NCI-H1092 treated with DMSO at 0.1 percent for 48 hours (cell line): ENCODE measurements around the gene STAT1.
"Not testable (repeated sequence)": the region's sequence is repeated elsewhere in the genome, so short reads cannot be mapped to it uniquely, and the experiment has no call there.

Experiments
- DNase-seq: peaks from one replicate; lab custom pipeline; 2025; lab: John Stamatoyannopoulos, UW

The STAT1 gene

GRCh38 chr2:191006997-191007783 lies 6.8 kb downstream of the STAT1 start:
- DNase-seq: no peak

DNA sequence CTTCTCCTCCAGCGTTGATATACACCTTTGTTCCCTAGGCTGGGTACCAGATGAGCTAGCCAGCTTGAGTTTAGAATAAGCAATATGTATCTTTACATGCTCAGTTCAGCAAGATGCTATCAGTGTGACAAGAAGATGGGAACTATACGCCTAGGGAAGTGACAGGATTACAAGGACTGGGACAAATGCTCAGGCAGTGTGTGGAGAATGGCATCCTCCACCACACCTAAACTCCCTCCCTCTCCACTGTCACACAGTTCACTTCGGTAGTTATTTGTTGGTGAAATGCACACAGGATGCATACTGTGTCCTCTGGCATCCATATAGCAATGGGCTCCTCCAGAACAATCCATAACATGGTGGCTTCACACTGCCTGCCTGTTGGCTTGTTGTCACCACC lies 7.7 kb downstream of the STAT1 start:
- DNase-seq: no peak

- no peak for DNase-seq
Measured at GRCh38 chr2:191003405-191004309, 10.3 kb downstream of the STAT1 start.

GRCh38 chr2:191001624-191002023 lies 12.3 kb downstream of the STAT1 start:
- DNase-seq: no peak

DNA sequence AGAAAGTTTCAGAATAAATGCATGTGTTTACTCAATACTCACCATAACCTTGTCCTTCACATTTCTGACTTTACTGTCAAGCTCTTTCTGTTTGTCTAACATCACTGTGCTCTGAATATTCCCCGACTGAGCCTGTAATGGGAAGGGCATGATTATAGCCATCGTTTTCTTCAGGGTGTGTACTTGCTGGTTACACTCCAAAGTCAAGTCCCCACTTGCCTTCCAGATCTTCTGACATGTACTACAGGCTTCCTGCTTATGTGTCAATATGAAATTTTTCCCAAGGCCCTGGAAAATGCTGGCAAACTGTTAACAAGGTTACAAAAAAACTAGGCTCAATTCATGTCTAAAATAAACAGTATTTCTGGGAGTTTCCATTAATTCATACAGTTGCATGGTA lies 12.9 kb downstream of the STAT1 start:
- no peak for DNase-seq

DNA sequence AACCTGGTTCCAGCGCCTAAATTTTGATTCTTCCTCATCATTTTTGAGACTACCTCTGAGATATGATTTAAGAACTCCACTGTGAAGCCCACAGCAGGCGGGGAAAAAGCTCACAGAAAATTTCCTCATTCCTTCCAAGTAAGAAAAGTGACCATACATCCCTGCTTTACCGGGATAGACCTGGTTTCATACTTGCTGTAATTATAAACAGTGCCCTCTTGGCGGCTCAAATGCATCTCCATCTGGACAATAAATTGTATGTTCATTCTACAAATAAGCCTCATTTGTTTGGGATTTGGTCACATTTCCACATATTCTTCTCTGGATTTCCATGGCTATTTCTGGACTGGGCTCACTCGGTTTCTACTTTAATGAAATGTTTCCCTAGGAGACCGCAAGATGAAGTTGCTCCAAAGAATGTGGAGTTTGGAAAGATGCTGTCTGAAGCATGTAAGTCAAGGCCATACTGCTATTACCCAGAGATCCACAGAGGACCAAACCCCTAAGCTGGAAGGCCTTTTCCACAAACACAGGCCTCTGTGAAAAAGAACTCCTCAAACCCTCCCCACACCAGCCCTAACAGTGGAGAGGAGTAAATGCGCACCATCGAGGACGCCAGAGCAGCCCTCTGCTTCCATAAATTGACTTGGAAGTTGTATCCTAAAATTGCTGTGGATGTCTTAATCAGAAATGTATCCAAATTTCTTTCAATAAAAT lies 13.9 kb downstream of the STAT1 start:
- no peak for DNase-seq

- DNase-seq: no peak
Measured at GRCh38 chr2:190999058-190999457, 14.9 kb downstream of the STAT1 start.

DNA sequence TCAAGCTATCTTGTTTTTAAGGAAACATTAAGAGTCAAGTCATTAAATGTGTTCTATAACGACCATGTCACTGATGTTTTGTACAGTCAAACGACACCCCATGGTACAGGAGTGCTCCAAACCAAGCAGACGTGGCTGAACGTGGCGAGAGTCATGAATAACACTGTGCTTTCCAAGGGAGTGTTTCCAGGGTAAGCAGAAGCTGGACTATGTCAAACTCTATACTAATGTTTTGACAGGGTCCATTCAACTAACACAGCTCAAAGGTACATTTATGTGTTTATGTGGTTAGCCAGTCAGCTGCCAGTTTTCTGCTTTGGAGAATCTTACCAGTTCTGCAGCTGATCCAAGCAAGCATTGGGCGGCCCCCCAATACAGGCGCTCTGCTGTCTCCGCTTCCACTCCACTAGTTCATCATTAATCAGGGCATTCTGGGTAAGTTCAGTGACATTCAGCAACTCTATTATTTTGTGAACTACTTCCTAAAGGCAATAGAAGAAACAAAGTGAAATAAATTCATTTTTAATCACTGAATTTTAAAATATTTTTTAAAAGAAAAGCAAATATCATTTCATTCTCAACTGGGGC lies 16.4 kb downstream of the STAT1 start:
- no peak for DNase-seq

DNA sequence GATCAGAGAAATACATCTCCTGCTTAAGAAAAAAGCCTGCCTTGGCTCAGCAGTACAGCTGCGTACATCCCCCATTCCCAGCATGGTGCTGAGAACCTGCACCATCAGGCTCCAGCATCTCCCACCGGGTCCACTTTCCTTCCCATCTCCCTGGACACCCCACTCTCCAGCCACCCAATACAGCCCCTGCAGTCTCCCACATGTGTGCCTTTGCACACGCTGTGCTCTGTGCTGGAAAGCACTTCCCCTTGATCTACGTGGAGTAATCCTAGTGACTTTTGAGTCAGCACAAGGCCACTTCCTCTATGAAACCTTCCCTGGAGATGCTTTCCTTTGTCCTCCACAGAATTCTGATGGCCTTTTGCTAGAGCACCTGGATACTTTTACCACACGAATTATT lies 17.0 kb downstream of the STAT1 start:
- DNase-seq: no peak

- DNase-seq: no peak
Measured at GRCh38 chr2:190996338-190996946, 17.5 kb downstream of the STAT1 start.

DNA sequence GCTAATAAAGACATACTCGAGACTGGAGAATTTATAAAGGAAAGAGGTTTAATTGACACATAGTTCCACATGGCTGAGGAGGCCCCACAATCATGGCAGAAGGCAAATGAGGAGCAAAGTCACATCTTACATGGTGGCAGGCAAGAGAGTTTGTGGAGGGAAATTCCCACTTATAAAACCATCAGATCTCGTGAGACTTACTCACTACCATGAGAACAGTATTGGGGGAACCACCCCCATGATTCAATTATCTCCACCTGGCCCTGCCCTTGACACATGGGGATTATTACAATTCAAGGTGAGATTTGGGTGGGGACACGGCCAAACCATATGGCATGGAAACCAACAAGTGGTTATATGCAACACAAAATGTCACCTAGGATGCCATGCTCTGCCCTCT lies 18.7 kb downstream of the STAT1 start:
- DNase-seq: not testable (repeated sequence)

- DNase-seq: no peak
Measured at GRCh38 chr2:190994148-190994547, 19.8 kb downstream of the STAT1 start.

DNA sequence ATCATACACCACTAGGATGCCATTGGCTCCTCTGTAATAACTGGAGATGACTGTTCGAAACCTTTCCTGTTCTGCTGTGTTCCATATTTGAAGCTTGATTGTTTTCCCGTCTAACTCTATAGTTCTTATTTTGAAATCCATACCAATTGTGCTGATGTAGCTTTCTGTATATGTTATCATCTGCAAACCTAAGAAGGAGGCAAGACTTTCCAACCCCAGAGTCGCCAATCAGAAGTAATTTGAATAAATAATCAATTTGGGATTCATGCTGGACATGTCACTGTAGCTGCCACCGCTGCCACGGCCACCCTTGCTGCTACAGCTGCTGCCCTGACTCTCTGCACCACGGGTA lies 20.7 kb downstream of the STAT1 start:
- no peak for DNase-seq

GRCh38 chr2:190990132-190990531 lies 23.8 kb downstream of the STAT1 start:
- DNase-seq: no peak

DNA sequence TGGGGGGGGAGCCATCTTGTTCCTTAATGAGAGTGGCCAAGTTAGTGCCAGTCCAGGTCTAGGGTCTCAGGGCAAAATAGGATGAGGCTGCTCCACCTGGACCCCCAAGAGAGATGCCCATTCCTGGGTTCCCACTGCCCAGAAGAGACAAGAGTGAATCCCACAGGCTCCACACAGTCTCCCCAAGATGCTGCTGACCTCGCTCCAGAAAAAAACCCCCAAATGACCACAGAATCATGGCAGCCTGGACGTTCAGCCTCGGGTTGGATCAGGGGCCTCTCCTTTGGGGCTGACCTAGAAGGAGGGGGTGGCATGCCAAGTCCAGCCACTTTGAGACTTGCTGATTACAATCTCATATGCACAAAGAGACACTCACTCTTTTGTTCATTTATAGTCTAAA lies 25.1 kb downstream of the STAT1 start:
- no peak for DNase-seq

DNA sequence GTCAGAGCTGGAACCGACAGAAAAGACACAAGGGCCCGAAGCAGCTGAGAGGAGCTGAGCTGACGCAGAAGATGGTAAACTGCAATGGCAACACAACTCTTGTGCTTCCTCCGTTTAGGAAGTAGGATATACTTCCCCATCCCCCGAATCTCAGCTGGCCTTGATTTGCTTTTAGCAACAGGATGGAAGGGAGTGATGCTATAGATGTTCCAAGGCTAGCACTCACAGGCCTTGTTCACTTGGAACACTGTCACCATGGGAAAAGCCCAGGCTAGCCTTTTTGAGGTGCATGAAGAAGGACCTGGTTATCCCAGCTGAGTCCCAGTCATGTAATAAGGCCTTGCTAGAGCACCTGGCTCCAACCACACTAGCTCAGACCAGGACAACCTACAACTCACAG lies 26.0 kb downstream of the STAT1 start:
- DNase-seq: no peak

DNA sequence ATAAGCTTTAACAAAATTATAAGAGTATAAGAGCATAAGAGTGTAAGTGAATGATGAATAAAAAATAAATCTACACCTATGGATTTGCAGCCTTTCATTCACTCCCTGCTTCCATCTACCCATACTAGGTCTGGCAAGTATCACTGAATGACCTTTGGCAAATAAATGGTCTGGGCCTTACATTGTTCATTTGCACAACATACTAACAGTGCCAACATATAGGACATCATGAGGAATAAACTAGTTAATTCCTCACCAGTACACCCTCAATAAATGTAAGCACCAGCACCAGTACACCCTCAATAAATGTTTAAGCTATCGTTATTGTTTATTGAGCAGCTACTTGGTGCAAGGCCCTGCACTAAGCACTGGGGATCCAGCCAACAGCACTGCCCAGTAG lies 26.9 kb downstream of the STAT1 start:
- DNase-seq: no peak

DNA sequence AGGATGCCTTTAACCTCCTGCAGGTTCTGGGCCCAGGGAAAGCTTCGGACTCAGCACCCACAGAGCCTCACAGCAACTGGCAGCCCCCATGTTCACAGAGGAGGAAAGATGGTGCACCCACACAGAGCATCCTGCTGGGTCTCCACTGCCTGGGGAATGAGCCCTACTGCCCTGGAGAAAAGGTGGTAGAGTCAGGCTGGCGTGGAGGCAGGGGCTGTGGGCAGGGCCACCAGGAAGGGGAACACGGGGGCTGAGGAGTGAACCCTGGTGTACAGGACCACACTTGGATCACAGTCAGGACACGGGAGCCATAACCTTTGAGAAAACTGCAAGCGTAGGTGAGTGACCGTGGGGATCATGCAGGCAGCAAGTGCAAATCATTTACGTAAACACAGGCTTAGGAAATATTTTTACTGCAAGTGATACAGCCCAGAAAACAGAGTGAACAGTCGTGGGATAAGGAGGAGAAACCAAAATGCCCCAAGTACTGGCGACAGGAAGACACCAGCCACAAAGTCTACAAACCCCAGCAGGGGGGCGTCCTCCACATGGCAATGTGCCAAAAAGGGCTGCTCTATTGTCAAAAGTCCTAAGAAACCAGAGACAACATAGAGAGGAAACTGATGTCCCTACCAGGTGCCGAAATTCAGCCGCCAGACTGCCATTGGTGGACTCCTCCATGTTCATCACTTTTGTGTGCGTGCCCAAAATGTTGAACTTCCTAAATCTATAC lies 27.6 kb downstream of the STAT1 start:
- DNase-seq: no peak

DNA sequence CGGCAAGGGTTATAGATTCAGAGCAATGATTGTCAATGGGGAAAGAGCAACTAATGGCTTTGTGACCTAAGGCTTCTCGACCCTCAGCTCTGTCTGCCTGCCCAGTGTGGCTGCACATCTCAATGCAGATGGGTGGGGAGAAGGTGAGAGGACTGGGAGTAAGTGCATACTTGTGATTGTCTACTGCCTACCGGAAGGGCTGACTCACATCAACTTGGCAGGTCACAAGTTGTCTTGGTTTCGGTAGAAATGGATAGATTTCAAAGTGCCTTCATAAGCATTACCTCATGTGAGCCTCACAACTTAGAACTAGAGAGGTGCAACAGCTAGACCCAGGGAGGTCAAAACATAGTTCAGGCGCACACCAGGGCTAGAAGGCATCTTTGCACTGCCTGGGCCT lies 29.4 kb downstream of the STAT1 start:
- DNase-seq: no peak

DNA sequence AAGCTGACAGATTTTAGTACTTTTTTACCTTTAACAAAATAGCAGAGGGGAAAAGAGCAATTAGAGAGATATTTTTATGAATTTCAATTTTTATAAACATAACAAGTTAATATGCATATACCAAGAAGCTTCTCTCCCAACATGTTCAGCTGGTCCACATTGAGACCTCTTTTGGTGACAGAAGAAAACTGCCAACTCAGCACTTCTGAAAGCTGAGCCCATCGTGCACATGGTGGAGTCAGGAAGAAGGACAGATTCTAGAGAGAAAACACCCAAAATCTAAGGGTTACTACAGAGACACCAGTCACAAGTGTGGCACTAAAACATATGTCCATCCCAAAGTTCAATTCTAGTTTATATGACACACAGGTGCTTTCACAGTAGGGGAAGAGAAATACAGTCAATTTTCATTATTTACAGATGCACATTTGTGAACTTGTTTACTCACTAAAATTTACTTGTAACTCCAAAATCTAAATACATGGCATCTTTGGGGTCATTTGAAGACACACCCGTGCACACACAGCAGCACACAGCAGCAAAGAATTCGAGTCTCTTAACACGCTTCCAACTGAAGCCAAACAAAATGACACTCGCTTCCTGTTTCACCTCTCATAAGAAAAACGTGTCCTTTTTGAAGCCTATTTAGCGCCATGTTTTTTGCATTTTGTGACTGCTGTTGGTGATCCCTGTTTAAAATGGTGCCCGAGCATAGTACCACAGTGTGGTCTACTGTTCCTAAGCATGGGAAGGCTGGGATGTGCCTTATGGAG lies 31.5 kb downstream of the STAT1 start:
- DNase-seq: no peak
